Measurements from ENCODE around the gene LRCOL1. TPM values are rescaled to one million over a fixed set of nuclear protein-coding genes. Genes with fewer than 3 reads are reported as not detected.

Gene LRCOL1
- total RNA-seq, 1 donor from 2014 or later = not detected

GRCh38 chr12:132568826-132569480, 41.4 kb downstream of the LRCOL1 start:
- intact Hi-C loops (cut with micrococcal nuclease) = no loop called here
- no peaks in the 10 kb centered on the region for H3K27me3 ChIP-seq (ENCODE audit: low read depth)
- no peak overlapping the region for H3K27ac ChIP-seq (replicated peaks)
- H3K36me3 ChIP-seq = peaks cover 52% of the 10 kb centered on the region
- DNase-seq = no peak
- no peak overlapping the region for H3K4me3 ChIP-seq
- no peak for TF ChIP-seq CTCF (IDR thresholded peaks at IDR 0.05; ENCODE audit: borderline replicate concordance)
- no peaks in the 10 kb centered on the region for H3K4me1 ChIP-seq
- H3K9me3 ChIP-seq (replicated peaks) = no peaks in the 10 kb centered on the region

DNA sequence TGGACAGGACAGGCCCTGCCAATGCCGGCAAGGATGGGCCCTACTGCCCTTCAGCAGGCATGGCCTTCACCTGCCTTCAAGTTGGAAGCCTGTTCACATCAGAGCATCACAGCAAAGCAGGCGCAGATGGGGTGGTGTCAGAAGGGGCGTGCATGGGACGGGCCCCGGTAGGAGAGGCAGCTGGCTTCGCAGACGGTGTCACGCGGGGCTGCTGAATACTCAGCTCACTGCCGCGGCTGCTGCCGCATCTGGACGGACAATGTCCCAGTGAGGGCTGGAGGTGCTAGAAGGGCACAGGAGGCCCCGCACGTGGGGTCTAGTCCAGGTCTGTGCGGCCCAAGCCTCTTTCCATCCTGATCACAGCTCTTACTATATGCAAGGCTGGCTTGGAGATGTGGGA, 42.1 kb downstream of the LRCOL1 start:
- Histone ChIP-seq H3K9me3 (replicated peaks) (no peaks in the 10 kb centered on the region), H3K4me3 (no peak overlapping the region), H3K4me1 (no peaks in the 10 kb centered on the region), H3K27ac (replicated peaks) (no peak overlapping the region), H3K27me3 (ENCODE audit: low read depth) (no peaks in the 10 kb centered on the region), H3K36me3 (peaks cover 45% of the 10 kb centered on the region)
- intact Hi-C loops (cut with micrococcal nuclease) = no loop called here
- DNase-seq = no peak
- TF ChIP-seq CTCF (IDR thresholded peaks at IDR 0.05; ENCODE audit: borderline replicate concordance) = no peak

- Histone ChIP-seq H3K4me3 (no peak overlapping the region), H3K4me1 (peaks cover under 1% of the 10 kb centered on the region), H3K27ac (replicated peaks) (no peak overlapping the region), H3K36me3 (peaks cover 37% of the 10 kb centered on the region), H3K9me3 (replicated peaks) (no peaks in the 10 kb centered on the region), H3K27me3 (ENCODE audit: low read depth) (no peaks in the 10 kb centered on the region)
- no peak for TF ChIP-seq CTCF (IDR thresholded peaks at IDR 0.05; ENCODE audit: borderline replicate concordance)
- intact Hi-C loops (cut with micrococcal nuclease) = no loop called here
- no peak for DNase-seq
Observed at GRCh38 chr12:132566516-132567131, 43.8 kb downstream of the LRCOL1 start.

- intact Hi-C loops (cut with micrococcal nuclease) = no loop called here
- DNase-seq = no peak
- no peak for TF ChIP-seq CTCF (IDR thresholded peaks at IDR 0.05; ENCODE audit: borderline replicate concordance)
- H3K27me3 ChIP-seq (ENCODE audit: low read depth) = no peaks in the 10 kb centered on the region
- H3K9me3 ChIP-seq (replicated peaks) = no peaks in the 10 kb centered on the region
- peaks cover 25% of the 10 kb centered on the region for H3K36me3 ChIP-seq
- H3K4me1 ChIP-seq = peaks cover 13% of the 10 kb centered on the region
- no peak overlapping the region for H3K27ac ChIP-seq (replicated peaks)
- no peak overlapping the region for H3K4me3 ChIP-seq
Observed at GRCh38 chr12:132565365-132565764, 45.0 kb downstream of the LRCOL1 start.

DNA sequence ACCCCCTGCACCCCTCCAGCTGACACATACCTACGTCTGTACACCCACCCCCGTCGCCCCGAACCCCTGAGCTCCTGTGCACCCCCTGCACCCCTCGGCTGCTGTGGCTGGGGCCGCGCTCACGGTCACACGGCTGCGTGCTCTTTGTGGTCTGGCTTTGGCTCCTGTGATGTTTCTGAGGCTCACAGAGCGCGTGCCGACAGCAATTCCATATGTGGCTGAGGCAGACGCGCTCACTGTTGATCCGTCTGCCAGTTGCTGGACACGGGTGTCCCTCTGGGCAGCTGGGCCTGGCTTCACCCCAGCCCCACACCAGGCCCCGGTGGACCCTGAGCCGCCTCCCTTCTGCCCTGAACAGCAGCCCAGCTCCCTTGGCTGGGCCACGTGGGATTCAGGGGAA, 46.5 kb downstream of the LRCOL1 start:
- peaks cover 21% of the 10 kb centered on the region for H3K36me3 ChIP-seq
- no peak overlapping the region for H3K27ac ChIP-seq (replicated peaks)
- no peak for TF ChIP-seq CTCF (IDR thresholded peaks at IDR 0.05; ENCODE audit: borderline replicate concordance)
- intact Hi-C loops (cut with micrococcal nuclease) = no loop called here
- no peak for DNase-seq
- no peaks in the 10 kb centered on the region for H3K27me3 ChIP-seq (ENCODE audit: low read depth)
- no peak overlapping the region for H3K4me3 ChIP-seq
- peaks cover 24% of the 10 kb centered on the region for H3K4me1 ChIP-seq
- H3K9me3 ChIP-seq (replicated peaks) = no peaks in the 10 kb centered on the region
